Adrenal gland (tissue), 5 donors: ENCODE results near the gene NKAIN2.

Experiments
- POLR2A ChIP-seq, 2 donors: fragments of 450-650 bp; IDR thresholded peaks; one replicate each; pipeline ENCODE4 v1.6.1; 2017; ENCODE audit warnings: antibody characterized with exemption in 2 of 2, mild to moderate bottlenecking in 2 of 2, moderate library complexity in 1 of 2
- TF ChIP-seq, protein P1 (sequence below), 6 experiments: fragments of 450-650 bp in 4 of 6; fragments of 200-600 bp in 2 of 6; sonication (generic) in 1 of 6; IDR thresholded peaks; 1 replicate in 5 of 6; 2 replicates in 1 of 6; pipeline versions ENCODE4 v1.5.1 to v1.8.0; 2016 to 2021; ENCODE audit warnings: antibody characterized with exemption in 6 of 6, mild to moderate bottlenecking in 2 of 6, moderate library complexity in 1 of 6
- donor health status: DM: no; HTN: no; CAD: no.

DNA sequence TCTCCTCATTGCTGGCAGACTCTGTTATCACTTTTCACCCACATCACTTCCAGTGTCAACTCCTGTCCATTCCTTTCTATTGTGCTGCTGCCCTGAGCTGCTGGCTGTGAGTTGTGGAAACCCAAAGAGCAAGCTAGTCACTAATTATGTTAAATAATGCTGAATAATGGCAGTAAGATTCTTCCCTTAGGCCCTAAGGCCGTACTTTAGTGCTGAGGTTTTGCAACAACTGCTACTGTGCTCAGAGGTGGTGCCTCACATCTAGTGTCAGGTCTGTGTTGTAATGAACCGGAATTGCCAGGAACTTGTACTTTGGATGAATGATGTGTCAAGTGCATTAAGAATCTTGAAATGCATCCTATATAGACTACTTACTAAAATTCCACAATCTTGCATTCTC lies 786.3 kb downstream of the NKAIN2 start:
- TF ChIP-seq, protein P1, sequence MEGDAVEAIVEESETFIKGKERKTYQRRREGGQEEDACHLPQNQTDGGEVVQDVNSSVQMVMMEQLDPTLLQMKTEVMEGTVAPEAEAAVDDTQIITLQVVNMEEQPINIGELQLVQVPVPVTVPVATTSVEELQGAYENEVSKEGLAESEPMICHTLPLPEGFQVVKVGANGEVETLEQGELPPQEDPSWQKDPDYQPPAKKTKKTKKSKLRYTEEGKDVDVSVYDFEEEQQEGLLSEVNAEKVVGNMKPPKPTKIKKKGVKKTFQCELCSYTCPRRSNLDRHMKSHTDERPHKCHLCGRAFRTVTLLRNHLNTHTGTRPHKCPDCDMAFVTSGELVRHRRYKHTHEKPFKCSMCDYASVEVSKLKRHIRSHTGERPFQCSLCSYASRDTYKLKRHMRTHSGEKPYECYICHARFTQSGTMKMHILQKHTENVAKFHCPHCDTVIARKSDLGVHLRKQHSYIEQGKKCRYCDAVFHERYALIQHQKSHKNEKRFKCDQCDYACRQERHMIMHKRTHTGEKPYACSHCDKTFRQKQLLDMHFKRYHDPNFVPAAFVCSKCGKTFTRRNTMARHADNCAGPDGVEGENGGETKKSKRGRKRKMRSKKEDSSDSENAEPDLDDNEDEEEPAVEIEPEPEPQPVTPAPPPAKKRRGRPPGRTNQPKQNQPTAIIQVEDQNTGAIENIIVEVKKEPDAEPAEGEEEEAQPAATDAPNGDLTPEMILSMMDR (IDR thresholded peaks at IDR 0.05) = no peak
- no peak for TF ChIP-seq POLR2A (IDR thresholded peaks at IDR 0.05)
